Astrocyte (in vitro differentiated cells and primary cell): Measurements from ENCODE around the gene KAT7. TPM values are rescaled to one million over a fixed set of nuclear protein-coding genes. Genes with fewer than 3 reads are reported as not detected.

Experiments
- DNase-seq: peaks from one replicate; pipeline ENCODE4 v3.0.0-alpha.2; 2010; ENCODE audit warnings: low read depth
- FAIRE-seq: peaks from 2 replicates; lab custom pipeline; 2011; peaks lifted over from hg19 to GRCh38; lab: Jason Lieb, UNC
- H2AFZ ChIP-seq: 2 replicates; pipeline ENCODE4 v1.6.0; 2012; ENCODE audit warnings: low read depth, low read length, inconsistent platforms
- H3K27ac ChIP-seq: 2 replicates; pipeline ENCODE4 v1.5.1; 2011; ENCODE audit warnings: low read depth, low read length, inconsistent platforms
- H3K27me3 ChIP-seq: 2 replicates; pipeline ENCODE4 v1.6.0; 2011; ENCODE audit warnings: low read length, inconsistent platforms; ENCODE audit not compliant: insufficient read depth
- H3K36me3 ChIP-seq: 2 replicates; pipeline ENCODE4 v1.5.1; 2011; ENCODE audit warnings: low read length, inconsistent platforms; ENCODE audit not compliant: insufficient read depth
- H3K4me1 ChIP-seq: 2 replicates; pipeline ENCODE4 v1.5.1; 2011; ENCODE audit warnings: low read length, inconsistent platforms; ENCODE audit not compliant: insufficient read depth
- H3K4me2 ChIP-seq: 2 replicates; pipeline ENCODE4 v1.6.0; 2012; ENCODE audit warnings: low read length, inconsistent platforms
- H3K4me3 ChIP-seq: 2 replicates; pipeline ENCODE4 v1.5.1; 2011; ENCODE audit warnings: low read depth, mild to moderate bottlenecking, low read length, inconsistent platforms; ENCODE audit not compliant: insufficient read depth
- H3K79me2 ChIP-seq: 2 replicates; pipeline ENCODE4 v1.6.0; 2012; ENCODE audit warnings: mild to moderate bottlenecking, low read length, inconsistent platforms; ENCODE audit not compliant: insufficient read depth
- H3K9ac ChIP-seq: 2 replicates; pipeline ENCODE4 v1.6.0; 2012; ENCODE audit warnings: mild to moderate bottlenecking, low read length, inconsistent platforms
- H3K9me3 ChIP-seq: 2 replicates; pipeline ENCODE4 v1.5.1; 2012; ENCODE audit warnings: low read depth, mild to moderate bottlenecking, low read length, inconsistent platforms; ENCODE audit not compliant: insufficient read depth
- H4K20me1 ChIP-seq: 2 replicates; pipeline ENCODE4 v1.6.0; 2012; ENCODE audit warnings: low read length, inconsistent platforms; ENCODE audit not compliant: insufficient read depth
- H3K27ac Mint-ChIP-seq: one replicate; pipeline ENCODE4 v1.8.0; 2021; ENCODE audit warnings: mild to moderate bottlenecking, mixed read lengths; ENCODE audit not compliant: unreplicated experiment
- H3K27me3 Mint-ChIP-seq: one replicate; pipeline ENCODE4 v1.8.0; 2021; ENCODE audit warnings: low read depth, mixed read lengths; ENCODE audit not compliant: unreplicated experiment
- H3K36me3 Mint-ChIP-seq: one replicate; pipeline ENCODE4 v1.8.0; 2021; ENCODE audit warnings: low read depth, mixed read lengths; ENCODE audit not compliant: unreplicated experiment
- H3K4me1 Mint-ChIP-seq: one replicate; pipeline ENCODE4 v1.8.0; 2021; ENCODE audit warnings: low read depth, mixed read lengths; ENCODE audit not compliant: unreplicated experiment
- H3K4me3 Mint-ChIP-seq: one replicate; pipeline ENCODE4 v1.8.0; 2021; ENCODE audit warnings: mild to moderate bottlenecking, moderate library complexity, mixed read lengths; ENCODE audit not compliant: unreplicated experiment
- H3K9me3 Mint-ChIP-seq: one replicate; pipeline ENCODE4 v1.8.0; 2021; ENCODE audit warnings: mild to moderate bottlenecking, mixed read lengths; ENCODE audit not compliant: unreplicated experiment
- CTCF ChIP-seq: IDR thresholded peaks from 2 replicates; pipeline ENCODE4 v1.5.1; 2011; ENCODE audit warnings: low read depth, mild to moderate bottlenecking, inconsistent platforms, low read length, moderate library complexity; ENCODE audit not compliant: insufficient read depth
- EZH2 ChIP-seq: IDR thresholded peaks from 2 replicates; pipeline ENCODE4 v1.6.1; 2012; ENCODE audit warnings: mild to moderate bottlenecking, low read length, inconsistent platforms; ENCODE audit not compliant: insufficient read depth
- total RNA-seq: library from RNA; stranded (reverse); gene quantifications from 2 replicates; pipeline ENCODE4 v1.2.1, GENCODE V29; 2021

The KAT7 gene
- total RNA-seq, 1 donor from 2014 or later, result 42.0 TPM

- Histone ChIP-seq H3K9me3 (no peaks in the 10 kb centered on the region), H2AFZ (no peak overlapping the region), H3K4me1 (peaks cover 7% of the 10 kb centered on the region), H3K4me2 (peak overlapping the region; percentile 27), H3K4me3 (no peak overlapping the region), H3K9ac (no peak overlapping the region), H3K27me3 (no peaks in the 10 kb centered on the region), H4K20me1 (no peaks in the 10 kb centered on the region), H3K36me3 (no peaks in the 10 kb centered on the region), H3K27ac (no peak overlapping the region), H3K79me2 (no peaks in the 10 kb centered on the region)
- DNase-seq (no peak), FAIRE-seq (no peak)
- TF ChIP-seq EZH2 (no peak), CTCF (no peak)
- peaks cover 4% of the 10 kb centered on the region for H3K4me1 Mint-ChIP-seq
- H3K36me3 Mint-ChIP-seq, result no peaks in the 10 kb centered on the region
- H3K4me3 Mint-ChIP-seq, result no peak overlapping the region
- H3K27me3 Mint-ChIP-seq, result no peaks in the 10 kb centered on the region
- no peaks in the 10 kb centered on the region for H3K9me3 Mint-ChIP-seq
- H3K27ac Mint-ChIP-seq, result no peak overlapping the region
These were observed 9.2 kb upstream of the KAT7 start for GRCh38 chr17:49779156-49779738.

- Histone ChIP-seq H4K20me1 (no peaks in the 10 kb centered on the region), H2AFZ (no peak overlapping the region), H3K4me3 (no peak overlapping the region), H3K27ac (no peak overlapping the region), H3K4me1 (peaks cover 7% of the 10 kb centered on the region), H3K4me2 (peak overlapping the region; percentile 27), H3K79me2 (no peaks in the 10 kb centered on the region), H3K27me3 (no peaks in the 10 kb centered on the region), H3K9ac (no peak overlapping the region), H3K9me3 (no peaks in the 10 kb centered on the region), H3K36me3 (no peaks in the 10 kb centered on the region)
- DNase-seq, result peak; percentile 98
- Mint-ChIP-seq H3K27ac (no peak overlapping the region), H3K4me3 (no peak overlapping the region), H3K27me3 (no peaks in the 10 kb centered on the region), H3K36me3 (no peaks in the 10 kb centered on the region), H3K9me3 (no peaks in the 10 kb centered on the region), H3K4me1 (peaks cover 4% of the 10 kb centered on the region)
- peak; percentile 81 for FAIRE-seq
- TF ChIP-seq EZH2 (no peak), CTCF (peak; percentile 70)
These were observed 8.7 kb upstream of the KAT7 start for GRCh38 chr17:49779739-49780231.

- Histone ChIP-seq H3K4me1 (peaks cover 11% of the 10 kb centered on the region), H3K79me2 (no peaks in the 10 kb centered on the region), H3K27me3 (no peaks in the 10 kb centered on the region), H3K9me3 (no peaks in the 10 kb centered on the region), H3K36me3 (no peaks in the 10 kb centered on the region), H3K27ac (no peak overlapping the region), H4K20me1 (no peaks in the 10 kb centered on the region), H3K4me2 (no peak overlapping the region), H3K9ac (no peak overlapping the region), H2AFZ (no peak overlapping the region), H3K4me3 (no peak overlapping the region)
- DNase-seq, result no peak
- Mint-ChIP-seq H3K36me3 (no peaks in the 10 kb centered on the region), H3K9me3 (no peaks in the 10 kb centered on the region), H3K27me3 (no peaks in the 10 kb centered on the region), H3K27ac (no peak overlapping the region), H3K4me1 (peaks cover 5% of the 10 kb centered on the region), H3K4me3 (no peak overlapping the region)
- no peak for FAIRE-seq
- TF ChIP-seq EZH2 (no peak), CTCF (no peak)
These were observed 5.3 kb upstream of the KAT7 start for GRCh38 chr17:49783071-49783715.
